ENCODE measurements around the gene IQCH.

DNA sequence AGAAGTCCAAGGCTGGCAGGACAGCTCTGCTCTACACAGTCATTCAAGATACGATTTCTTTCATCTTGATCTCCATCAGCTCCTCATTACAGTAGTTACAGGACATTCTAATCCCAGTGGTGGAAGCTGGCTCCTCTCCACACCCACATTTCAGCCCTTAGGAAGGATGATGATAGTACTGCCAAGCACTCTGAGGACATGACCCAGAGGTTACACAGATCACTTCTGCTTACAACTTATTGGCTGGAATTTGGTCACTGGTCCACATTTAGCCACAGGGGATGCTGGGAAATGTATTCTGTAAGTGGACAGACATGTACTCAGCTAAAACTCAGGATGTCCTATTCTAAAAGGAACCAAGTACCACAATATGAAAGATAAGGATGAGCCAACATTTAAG is 77.1 kb downstream of the IQCH start:
- TF ChIP-seq, protein P1, sequence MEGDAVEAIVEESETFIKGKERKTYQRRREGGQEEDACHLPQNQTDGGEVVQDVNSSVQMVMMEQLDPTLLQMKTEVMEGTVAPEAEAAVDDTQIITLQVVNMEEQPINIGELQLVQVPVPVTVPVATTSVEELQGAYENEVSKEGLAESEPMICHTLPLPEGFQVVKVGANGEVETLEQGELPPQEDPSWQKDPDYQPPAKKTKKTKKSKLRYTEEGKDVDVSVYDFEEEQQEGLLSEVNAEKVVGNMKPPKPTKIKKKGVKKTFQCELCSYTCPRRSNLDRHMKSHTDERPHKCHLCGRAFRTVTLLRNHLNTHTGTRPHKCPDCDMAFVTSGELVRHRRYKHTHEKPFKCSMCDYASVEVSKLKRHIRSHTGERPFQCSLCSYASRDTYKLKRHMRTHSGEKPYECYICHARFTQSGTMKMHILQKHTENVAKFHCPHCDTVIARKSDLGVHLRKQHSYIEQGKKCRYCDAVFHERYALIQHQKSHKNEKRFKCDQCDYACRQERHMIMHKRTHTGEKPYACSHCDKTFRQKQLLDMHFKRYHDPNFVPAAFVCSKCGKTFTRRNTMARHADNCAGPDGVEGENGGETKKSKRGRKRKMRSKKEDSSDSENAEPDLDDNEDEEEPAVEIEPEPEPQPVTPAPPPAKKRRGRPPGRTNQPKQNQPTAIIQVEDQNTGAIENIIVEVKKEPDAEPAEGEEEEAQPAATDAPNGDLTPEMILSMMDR (IDR thresholded peaks at IDR 0.05) = no peak
- no peak for TF ChIP-seq POLR2A (IDR thresholded peaks at IDR 0.05)

Data from thyroid gland (tissue), 4 donors.